ENCODE data around the gene TEX26.
"Not testable (repeated sequence)": the region's sequence is repeated elsewhere in the genome, so short reads cannot be mapped to it uniquely, and the experiment has no call there.

Gene TEX26

GRCh38 chr13:30920162-30920909 is 12.1 kb upstream of the TEX26 start:
- no peak for DNase-seq

GRCh38 chr13:30923418-30923817 is 9.0 kb upstream of the TEX26 start:
- no peak for DNase-seq

- DNase-seq = no peak
Observed at GRCh38 chr13:30924721-30925120, 7.7 kb upstream of the TEX26 start.

- DNase-seq = no peak
Observed at GRCh38 chr13:30925429-30925828, 7.0 kb upstream of the TEX26 start.

- no peak for DNase-seq
Observed at GRCh38 chr13:30926781-30927180, 5.7 kb upstream of the TEX26 start.

GRCh38 chr13:30927188-30927587 is 5.3 kb upstream of the TEX26 start:
- DNase-seq = not testable (repeated sequence)

GRCh38 chr13:30927595-30927994 is 4.9 kb upstream of the TEX26 start:
- DNase-seq = no peak

- DNase-seq = no peak
Observed at GRCh38 chr13:30928978-30929377, 3.5 kb upstream of the TEX26 start.

- DNase-seq = no peak
Observed at GRCh38 chr13:30933354-30933670, 856 bp downstream of the TEX26 start.

GRCh38 chr13:30934381-30934780 is 1.9 kb downstream of the TEX26 start:
- DNase-seq = no peak

- DNase-seq = no peak
Observed at GRCh38 chr13:30934803-30935202, 2.3 kb downstream of the TEX26 start.

GRCh38 chr13:30936971-30937370 is 4.5 kb downstream of the TEX26 start:
- DNase-seq = no peak

GRCh38 chr13:30943881-30944280 is 11.4 kb downstream of the TEX26 start:
- DNase-seq = no peak

GRCh38 chr13:30957258-30957943 is 24.9 kb downstream of the TEX26 start:
- no peak for DNase-seq

- no peak for DNase-seq
Observed at GRCh38 chr13:30959678-30960077, 27.2 kb downstream of the TEX26 start.

- DNase-seq = no peak
Observed at GRCh38 chr13:30963791-30964190, 31.3 kb downstream of the TEX26 start.

GRCh38 chr13:30965380-30965779 is 32.9 kb downstream of the TEX26 start:
- DNase-seq = no peak

- no peak for DNase-seq
Observed at GRCh38 chr13:30966101-30966500, 33.6 kb downstream of the TEX26 start.

GRCh38 chr13:30968846-30969245 is 36.4 kb downstream of the TEX26 start:
- DNase-seq = no peak

- no peak for DNase-seq
Observed at GRCh38 chr13:30971575-30971974, 39.1 kb downstream of the TEX26 start.

- no peak for DNase-seq
Observed at GRCh38 chr13:30972888-30973377, 40.5 kb downstream of the TEX26 start.

- no peak for DNase-seq
Observed at GRCh38 chr13:30974350-30974749, 41.9 kb downstream of the TEX26 start.

- no peak for DNase-seq
Observed at GRCh38 chr13:30976025-30976424, 43.6 kb downstream of the TEX26 start.

Measured in activated CD8-positive, alpha-beta memory T cell treated with anti-CD3 and anti-CD28 coated beads for 24 hours (primary cell).